Trophoblast cell (in vitro differentiated cells and primary cell): Measurements from ENCODE around the gene OR2S2.
A peak's percentile ranks its signal among the peaks of the same experiment; 100 is the strongest.
"Not testable (repeated sequence)": the region's sequence is repeated elsewhere in the genome, so short reads cannot be mapped to it uniquely, and the experiment has no call there.

Experiments used
- DNase-seq, 2 donors: peaks; one replicate each; pipeline ENCODE4 v3.0.0-alpha.2; 2016
- H2AFZ ChIP-seq: 2 replicates; pipeline ENCODE4 v1.6.1; 2013; ENCODE audit warnings: low read length, moderate library complexity, mild to moderate bottlenecking; ENCODE audit not compliant: insufficient read depth, poor library complexity
- H2AK5ac ChIP-seq: 2 replicates; pipeline ENCODE4 v1.6.1; 2013; ENCODE audit warnings: mild to moderate bottlenecking, low read length
- H2BK120ac ChIP-seq: 2 replicates; pipeline ENCODE4 v1.6.1; 2013; ENCODE audit warnings: low read length, mild to moderate bottlenecking, moderate library complexity; ENCODE audit not compliant: insufficient read depth, poor library complexity
- H2BK12ac ChIP-seq: 2 replicates; pipeline ENCODE4 v1.6.1; 2013; ENCODE audit warnings: mild to moderate bottlenecking, low read length, moderate library complexity
- H2BK5ac ChIP-seq: 2 replicates; pipeline ENCODE4 v1.6.1; 2013; ENCODE audit warnings: low read length, low read depth, moderate library complexity, mild to moderate bottlenecking; ENCODE audit not compliant: poor library complexity
- H3K14ac ChIP-seq: 2 replicates; pipeline ENCODE4 v1.6.1; 2013; ENCODE audit warnings: mild to moderate bottlenecking, low read length
- H3K18ac ChIP-seq: 2 replicates; pipeline ENCODE4 v1.6.1; 2013; ENCODE audit warnings: mild to moderate bottlenecking, low read length
- H3K23ac ChIP-seq: 2 replicates; pipeline ENCODE4 v1.6.1; 2013; ENCODE audit warnings: low read length
- H3K27ac ChIP-seq: 2 replicates; pipeline ENCODE4 v1.5.1; 2013; ENCODE audit warnings: low read depth, mild to moderate bottlenecking, inconsistent platforms, low read length, moderate library complexity
- H3K27me3 ChIP-seq: 2 replicates; pipeline ENCODE4 v1.6.1; 2013; ENCODE audit warnings: inconsistent platforms, mild to moderate bottlenecking, low read length, moderate library complexity; ENCODE audit not compliant: insufficient read depth
- H3K36me3 ChIP-seq, 2 experiments: 1 replicate in 1 of 2; 2 replicates in 1 of 2; pipeline ENCODE4 v1.6.1; 2013; ENCODE audit warnings: low read length in 2 of 2, mild to moderate bottlenecking in 2 of 2, moderate library complexity in 1 of 2; ENCODE audit not compliant: insufficient read depth in 2 of 2, control insufficient read depth in 1 of 2
- H3K4ac ChIP-seq: 2 replicates; pipeline ENCODE4 v1.6.1; 2013; ENCODE audit warnings: low read depth, mild to moderate bottlenecking, low read length, moderate library complexity
- H3K4me1 ChIP-seq, 2 experiments: 1 replicate in 1 of 2; 2 replicates in 1 of 2; pipeline ENCODE4 v1.6.1; 2013; ENCODE audit warnings: low read length in 2 of 2, mild to moderate bottlenecking in 2 of 2, moderate library complexity in 1 of 2; ENCODE audit not compliant: insufficient read depth in 2 of 2, control insufficient read depth in 1 of 2
- H3K4me2 ChIP-seq: 2 replicates; pipeline ENCODE4 v1.6.1; 2013; ENCODE audit warnings: inconsistent platforms, mild to moderate bottlenecking, low read length, moderate library complexity
- H3K4me3 ChIP-seq: 2 replicates; pipeline ENCODE4 v1.5.1; 2013; ENCODE audit warnings: mild to moderate bottlenecking, low read depth, low read length, inconsistent platforms
- H3K79me1 ChIP-seq: one replicate; pipeline ENCODE4 v1.6.1; 2013; ENCODE audit warnings: low read length
- H3K79me2 ChIP-seq: 2 replicates; pipeline ENCODE4 v1.6.1; 2013; ENCODE audit warnings: low read length, mild to moderate bottlenecking; ENCODE audit not compliant: control insufficient read depth, insufficient read depth, poor library complexity
- H3K9ac ChIP-seq: 2 replicates; pipeline ENCODE4 v1.6.1; 2013; ENCODE audit warnings: mild to moderate bottlenecking, low read length
- H3K9me3 ChIP-seq: 2 replicates; pipeline ENCODE4 v1.6.1; 2013; ENCODE audit warnings: low read depth, mild to moderate bottlenecking, control low read depth, inconsistent platforms, low read length; ENCODE audit not compliant: insufficient read depth
- H4K12ac ChIP-seq: 2 replicates; pipeline ENCODE4 v1.6.1; 2013; ENCODE audit warnings: low read depth, mild to moderate bottlenecking, low read length, moderate library complexity
- H4K8ac ChIP-seq: 2 replicates; pipeline ENCODE4 v1.6.1; 2013; ENCODE audit warnings: low read depth, mild to moderate bottlenecking, low read length, moderate library complexity
- H4K91ac ChIP-seq: one replicate; pipeline ENCODE4 v1.6.1; 2013; ENCODE audit warnings: low read depth, mild to moderate bottlenecking, low read length, moderate library complexity
- whole genome bisulfite sequencing: extraction: QIAGEN DNeasy Blood & Tissue Kit; methylation state at CpG from one replicate; pipeline ENCODE4 v1.1.7; 2013; ENCODE audit warnings: missing lambda C conversion rate; ENCODE audit not compliant: insufficient read length, insufficient coverage; ENCODE audit errors: extremely low coverage; 5-methylcytosine and 5-hydroxymethylcytosine counted together

Gene OR2S2

DNA sequence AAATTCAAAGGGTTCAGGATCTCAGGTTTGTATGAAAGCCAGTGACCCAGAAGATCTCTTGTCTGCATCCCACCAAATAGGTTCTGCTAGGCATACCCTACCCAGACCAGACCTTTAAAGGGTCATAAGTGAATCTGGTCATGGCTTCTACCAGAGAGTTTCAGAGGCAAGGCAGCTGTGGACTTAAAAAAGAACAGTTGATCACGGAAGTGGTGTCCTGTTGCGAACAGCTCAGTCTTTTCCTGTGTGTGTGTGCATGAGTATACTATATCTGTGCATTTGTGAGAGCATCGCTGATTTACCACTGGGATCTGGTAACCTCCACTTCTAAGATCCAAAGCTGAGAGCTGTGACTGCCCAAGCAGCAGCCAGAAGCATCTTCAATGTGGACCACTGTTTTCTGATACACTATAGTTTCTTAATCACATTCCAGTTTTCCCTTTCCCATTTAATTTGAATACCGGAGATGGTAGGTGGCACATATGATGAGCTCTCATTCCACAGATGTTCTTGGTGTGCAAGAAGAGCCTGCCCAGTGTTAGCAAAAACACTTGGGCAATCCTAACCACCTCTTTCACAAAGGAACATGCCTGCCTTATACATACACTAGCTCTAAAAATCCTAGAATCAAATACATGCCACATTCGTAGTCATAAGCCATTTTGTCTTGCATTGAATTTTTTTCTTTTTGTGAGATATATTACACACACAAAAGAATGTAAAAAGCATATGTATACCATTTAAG is 36.2 kb upstream of the OR2S2 start:
- H4K8ac ChIP-seq: no peak overlapping the region
- no peak overlapping the region for H3K9ac ChIP-seq

DNA sequence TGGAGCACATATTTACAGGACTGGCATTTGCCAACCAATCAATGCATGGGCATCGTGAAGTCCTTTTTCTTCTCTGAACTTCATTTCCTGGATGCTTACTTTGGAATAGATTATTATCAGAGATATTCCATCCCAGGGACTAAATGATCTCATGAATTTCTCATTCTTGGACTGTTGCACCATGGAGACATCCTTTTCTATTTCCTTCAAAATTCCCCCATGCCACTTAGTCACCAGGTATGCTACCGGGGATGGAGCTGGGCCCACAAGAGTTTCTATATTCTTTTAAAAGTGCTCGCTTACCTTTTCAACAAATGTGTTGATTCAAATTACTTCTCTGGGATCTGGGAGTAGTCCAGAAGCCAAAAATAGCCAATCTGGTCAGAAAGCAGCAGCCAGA is 35.2 kb upstream of the OR2S2 start:
- H4K12ac ChIP-seq, H3K18ac ChIP-seq, H3K36me3 ChIP-seq, H2BK5ac ChIP-seq, H3K27me3 ChIP-seq, H3K23ac ChIP-seq, H3K4me3 ChIP-seq, H3K4me1 ChIP-seq, H2AK5ac ChIP-seq, H2BK120ac ChIP-seq, H3K4me2 ChIP-seq, H3K9me3 ChIP-seq, H3K4ac ChIP-seq, H4K91ac ChIP-seq, H3K27ac ChIP-seq, H3K79me2 ChIP-seq, H3K9ac ChIP-seq, H4K8ac ChIP-seq, H3K14ac ChIP-seq, H2BK12ac ChIP-seq, H3K79me1 ChIP-seq, H2AFZ ChIP-seq: not testable (repeated sequence)
- WGBS: no CpG with 5 or more reads among the region's 3 CpGs
- peak in 1 of 2 donors; percentile 77 for DNase-seq

More for the DNA sequence above, 36.2 kb upstream of the OR2S2 start:
- no peak overlapping the region for H2AK5ac ChIP-seq
- H3K36me3 ChIP-seq: no peaks in the 10 kb centered on the region
- H3K79me2 ChIP-seq: no peaks in the 10 kb centered on the region
- H3K79me1 ChIP-seq: no peaks in the 10 kb centered on the region
- H3K4ac ChIP-seq: no peak overlapping the region
- H4K91ac ChIP-seq: no peak overlapping the region
- H3K9me3 ChIP-seq: no peaks in the 10 kb centered on the region
- WGBS: no CpG with 5 or more reads among the region's 5 CpGs
- H3K4me3 ChIP-seq: no peak overlapping the region
- peak; percentile 27 to 78 for DNase-seq
- no peak overlapping the region for H3K4me2 ChIP-seq
- no peak overlapping the region for H3K23ac ChIP-seq
- H3K4me1 ChIP-seq: peaks cover 3 to 5% of the 10 kb centered on the region in 2 experiments
- no peak overlapping the region for H3K18ac ChIP-seq
- no peak overlapping the region for H3K27ac ChIP-seq
- H2BK120ac ChIP-seq: no peak overlapping the region
- no peak overlapping the region for H2BK12ac ChIP-seq
- no peaks in the 10 kb centered on the region for H3K27me3 ChIP-seq
- no peak overlapping the region for H3K14ac ChIP-seq
- no peak overlapping the region for H4K12ac ChIP-seq
- H2AFZ ChIP-seq: no peak overlapping the region
- no peak overlapping the region for H2BK5ac ChIP-seq

DNA sequence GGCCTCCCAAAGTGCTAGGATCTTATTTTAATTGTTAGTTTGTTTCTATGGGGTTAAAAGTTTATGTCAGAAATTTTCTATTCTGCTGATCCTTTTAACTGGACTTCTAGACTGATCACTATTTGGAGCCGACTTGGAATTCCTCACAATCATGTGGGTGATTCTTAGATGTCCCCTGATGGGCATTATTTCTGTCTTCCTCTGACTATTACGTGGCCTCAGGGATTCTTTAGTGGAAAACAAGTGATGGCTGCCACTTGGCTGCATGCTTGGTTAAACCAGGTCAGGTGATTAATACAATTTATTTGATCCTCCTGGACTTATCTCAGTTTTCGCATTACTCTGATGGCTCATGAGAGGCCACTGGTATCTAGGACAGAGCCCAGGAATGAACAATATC is 32.2 kb upstream of the OR2S2 start:
- no peak overlapping the region for H3K18ac ChIP-seq

DNA sequence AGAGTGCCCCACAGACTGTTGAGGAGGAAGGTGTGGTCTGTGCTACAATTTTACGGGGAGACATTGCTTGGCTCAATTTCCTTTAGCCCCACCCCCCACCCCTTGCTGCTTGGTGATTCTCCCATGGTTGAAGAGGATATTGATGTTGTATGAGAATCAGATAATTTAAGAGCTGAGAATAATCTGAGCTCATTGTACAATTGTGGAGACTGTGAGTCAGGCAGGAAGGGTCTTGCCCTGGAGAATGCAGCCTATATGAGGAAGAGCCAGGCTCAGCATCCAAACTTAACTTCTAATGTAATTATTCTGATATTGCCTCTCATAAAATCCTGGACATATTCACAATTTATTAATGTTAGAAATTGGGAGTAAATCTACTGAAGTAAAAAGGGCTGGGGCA is 26.1 kb upstream of the OR2S2 start:
- Histone ChIP-seq H3K23ac (no peak overlapping the region), H3K27me3 (no peaks in the 10 kb centered on the region), H3K4ac (no peak overlapping the region), H3K79me1 (no peaks in the 10 kb centered on the region), H3K36me3 (no peaks in the 10 kb centered on the region), H3K4me1 (no peaks in the 10 kb centered on the region), H2AFZ (no peak overlapping the region), H2AK5ac (no peak overlapping the region), H3K27ac (no peak overlapping the region), H2BK5ac (no peak overlapping the region), H4K91ac (no peak overlapping the region), H4K12ac (no peak overlapping the region), H2BK120ac (no peak overlapping the region), H3K9me3 (no peaks in the 10 kb centered on the region), H4K8ac (no peak overlapping the region), H3K4me3 (no peak overlapping the region), H3K9ac (no peak overlapping the region), H3K4me2 (no peak overlapping the region), H3K14ac (no peak overlapping the region), H2BK12ac (no peak overlapping the region), H3K18ac (no peak overlapping the region), H3K79me2 (no peaks in the 10 kb centered on the region)
- no CpG with 5 or more reads among the region's 1 CpG for WGBS
- no peak for DNase-seq

More for the DNA sequence above, 32.2 kb upstream of the OR2S2 start:
- no CpG with 5 or more reads among the region's 3 CpGs for WGBS
- Histone ChIP-seq H2AFZ (no peak overlapping the region), H4K8ac (no peak overlapping the region), H3K36me3 (no peaks in the 10 kb centered on the region), H2BK12ac (no peak overlapping the region), H3K9me3 (no peaks in the 10 kb centered on the region), H2AK5ac (no peak overlapping the region), H3K14ac (no peak overlapping the region), H3K79me1 (no peaks in the 10 kb centered on the region), H3K4me2 (no peak overlapping the region), H3K9ac (no peak overlapping the region), H4K12ac (no peak overlapping the region), H3K4me1 (no peaks in the 10 kb centered on the region), H4K91ac (no peak overlapping the region), H3K4me3 (no peak overlapping the region), H2BK120ac (no peak overlapping the region), H3K23ac (no peak overlapping the region), H3K4ac (no peak overlapping the region), H3K79me2 (no peaks in the 10 kb centered on the region), H2BK5ac (no peak overlapping the region), H3K27me3 (no peaks in the 10 kb centered on the region), H3K27ac (no peak overlapping the region)
- peak; percentile 5 to 51 for DNase-seq
